Stimulated activated CD4-positive, alpha-beta T cell treated with anti-CD3 and anti-CD28 coated beads, Interleukin-15, amount 100 ng/mL, for 24 hours (primary cell): Measurements from ENCODE around the gene ATP5F1E.

ENCODE experiments used
- DNase-seq: peaks from one replicate; pipeline ENCODE4 v3.0.0-alpha.2; 2020

Gene ATP5F1E

DNA sequence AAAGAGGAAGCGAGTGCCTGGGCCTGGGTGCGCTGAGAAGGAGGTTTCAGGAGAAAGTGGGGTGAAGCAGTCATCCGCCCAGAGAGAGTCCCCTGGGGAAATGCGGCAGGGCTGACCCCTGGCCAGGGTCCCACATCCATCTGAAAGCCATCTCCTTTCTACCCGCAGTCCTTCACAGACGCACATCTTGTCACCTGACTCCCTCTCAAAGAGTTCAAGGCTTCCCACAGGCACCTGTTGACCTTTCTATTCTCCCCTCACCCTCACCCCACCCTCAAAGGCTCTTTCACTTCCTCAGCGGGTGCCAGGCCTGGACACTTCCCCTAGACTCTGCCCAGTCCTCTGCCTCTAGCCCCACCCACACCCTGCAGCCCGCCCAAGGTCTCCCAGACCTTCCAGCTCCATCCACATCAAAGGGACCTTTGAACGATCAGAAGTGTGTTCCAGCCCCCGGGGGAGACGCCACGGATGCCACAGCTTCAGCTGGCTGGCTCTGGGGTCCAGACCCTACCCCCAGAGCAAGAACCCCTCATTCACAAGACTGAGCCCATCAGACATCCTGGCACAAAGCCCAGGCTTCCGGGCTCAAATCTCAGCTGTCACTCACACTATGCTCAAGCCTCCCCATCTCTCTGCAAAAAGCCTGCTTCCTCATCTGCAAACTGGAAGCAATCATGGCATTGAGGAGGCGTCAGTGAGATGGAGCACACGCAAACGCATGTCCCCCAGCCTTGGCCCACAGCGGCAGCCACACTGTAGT, 27.2 kb downstream of the ATP5F1E start:
- DNase-seq = peak; percentile 46

DNA sequence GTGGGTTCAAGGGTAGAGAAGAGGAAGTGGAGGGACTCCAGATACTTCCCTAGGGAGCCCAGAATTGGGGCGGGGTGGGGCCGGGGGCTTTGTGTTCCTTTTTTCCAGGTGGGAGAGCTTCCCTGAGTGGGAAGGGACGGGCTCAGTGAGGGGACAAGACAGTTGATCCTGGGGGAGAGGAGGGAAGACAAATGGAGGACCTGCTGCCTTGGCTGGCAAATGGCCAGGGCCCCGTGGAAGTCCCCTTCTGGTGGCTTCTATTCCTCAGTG, 27.7 kb downstream of the ATP5F1E start:
- DNase-seq = peak; percentile 57

DNA sequence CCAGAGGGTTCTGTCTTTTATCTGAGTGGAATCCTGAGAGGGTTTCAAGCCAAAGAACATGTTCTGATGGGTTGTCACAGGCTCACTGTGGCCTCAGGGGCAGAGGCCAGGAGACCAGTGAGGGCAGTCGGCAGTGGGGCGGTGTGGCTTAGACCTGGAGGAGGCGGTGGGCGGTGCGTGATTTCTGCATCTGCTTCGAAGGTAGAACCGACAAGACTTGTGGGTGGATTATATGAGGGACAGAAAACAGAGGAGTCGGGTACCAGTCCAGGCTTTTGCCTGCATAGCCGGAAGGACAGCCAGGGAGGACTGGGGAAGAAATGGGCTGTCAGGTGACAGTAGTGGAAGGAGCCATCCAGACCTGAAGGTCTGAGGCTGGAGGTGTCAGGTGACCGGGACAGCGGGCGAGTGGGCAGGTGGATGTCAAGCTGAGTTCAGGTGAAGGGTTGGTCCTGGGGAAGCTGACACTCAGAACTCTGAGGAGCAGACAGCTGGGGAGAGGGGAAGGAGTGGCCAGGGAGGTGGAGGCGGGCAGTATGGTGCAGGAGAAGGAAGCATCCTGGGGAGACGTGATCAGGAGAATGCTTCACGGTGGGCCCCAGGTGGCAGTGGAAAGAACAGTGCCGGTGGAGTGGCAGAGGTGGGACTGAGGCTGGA, 28.2 kb downstream of the ATP5F1E start:
- no peak for DNase-seq

DNA sequence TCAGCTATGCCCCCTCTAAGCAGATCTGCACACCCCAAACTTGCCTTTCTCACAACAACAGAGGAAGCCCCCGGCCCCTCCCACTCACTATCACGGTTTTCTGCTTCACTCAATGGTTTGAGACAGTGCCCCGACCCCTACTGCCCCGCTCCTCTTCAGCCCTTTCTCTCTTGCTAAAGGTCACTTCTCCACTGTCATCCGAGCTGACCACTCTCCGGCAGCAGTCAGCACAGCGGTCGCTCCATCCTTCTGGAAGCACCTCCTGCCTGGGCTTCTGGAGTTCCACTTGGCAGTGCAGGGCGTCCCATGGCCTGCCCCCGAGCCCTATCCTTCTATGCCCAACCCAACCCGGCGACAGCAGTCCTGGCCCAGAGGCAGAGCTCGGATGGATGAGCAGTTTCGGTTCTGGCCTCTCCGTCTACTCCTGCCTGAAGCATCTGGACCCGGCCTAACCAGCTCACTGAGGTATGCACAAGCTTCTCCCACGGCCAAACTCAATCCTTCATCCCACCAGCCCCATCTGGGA, 29.2 kb downstream of the ATP5F1E start:
- DNase-seq = no peak

DNA sequence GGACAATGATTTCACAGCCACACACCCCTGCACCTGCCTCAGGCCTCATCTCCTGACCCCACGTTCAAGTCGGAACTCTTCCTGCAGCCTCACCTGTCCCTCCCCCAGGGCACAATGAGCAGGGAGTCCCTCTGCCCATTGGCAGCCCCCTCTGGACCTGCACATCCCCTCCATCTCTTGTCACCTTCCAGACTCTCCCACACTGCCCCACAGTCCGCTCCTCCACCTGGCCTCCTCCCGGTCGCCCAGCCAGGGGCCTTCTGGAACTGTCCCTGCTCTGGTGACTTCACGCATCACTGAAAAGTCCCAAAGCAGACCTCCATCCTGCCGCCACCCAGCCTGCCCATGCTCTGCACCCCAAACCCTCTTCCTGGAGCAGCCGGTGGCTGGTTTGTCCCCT, 29.7 kb downstream of the ATP5F1E start:
- no peak for DNase-seq

DNA sequence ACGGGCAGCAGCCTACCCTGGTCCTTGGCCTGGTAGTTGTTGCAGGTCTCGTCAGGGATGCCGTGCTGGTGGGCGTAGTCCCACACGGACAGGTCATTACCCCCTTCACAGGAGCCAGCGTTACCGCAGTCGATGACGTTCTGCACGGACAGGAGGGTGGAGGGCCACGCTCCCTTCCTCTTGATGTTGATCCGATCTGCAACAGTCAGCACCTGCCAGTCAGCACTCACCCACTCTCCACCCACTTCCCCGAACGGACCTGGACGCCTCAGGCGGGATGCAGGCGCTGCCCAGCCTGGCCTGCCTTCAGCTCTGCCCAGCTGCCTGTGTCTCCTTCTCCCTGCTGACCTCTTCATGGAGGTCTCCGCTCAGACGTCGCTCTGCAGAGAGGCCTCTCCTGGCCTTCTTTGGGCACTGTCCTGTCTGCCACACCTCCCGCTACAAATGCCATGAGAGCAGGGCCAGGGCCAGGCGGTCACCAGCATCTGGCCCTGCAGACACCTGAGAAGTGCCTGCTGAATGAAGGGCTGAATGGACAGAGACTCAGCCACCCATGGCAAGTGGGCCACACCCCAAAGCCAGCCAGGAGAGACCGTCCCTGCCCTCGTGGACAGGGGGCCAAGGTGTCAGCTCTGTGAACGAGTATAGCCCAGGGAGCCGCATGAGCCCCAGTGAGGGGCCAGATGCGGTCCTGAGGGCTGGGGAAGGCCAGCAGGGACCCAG, 30.5 kb downstream of the ATP5F1E start:
- DNase-seq = no peak

DNA sequence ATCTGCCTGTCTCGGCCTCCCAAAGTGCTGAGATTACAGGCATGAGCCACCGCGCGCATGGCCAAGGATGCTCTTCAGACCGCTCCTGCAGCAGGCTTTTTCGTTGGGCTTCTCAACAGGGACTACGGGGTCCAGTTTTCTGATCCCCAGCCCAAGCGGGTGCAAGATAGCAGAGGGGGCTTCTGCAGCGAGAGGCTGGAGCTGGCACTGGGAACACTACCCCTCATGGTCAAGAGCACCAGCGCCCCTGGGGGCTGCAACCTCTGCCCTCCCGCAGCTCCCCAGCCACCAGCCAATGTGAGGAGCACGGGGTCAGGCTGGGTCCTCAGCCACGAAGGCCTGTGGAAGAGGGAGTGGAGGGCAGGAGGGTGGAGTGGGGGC, 31.1 kb downstream of the ATP5F1E start:
- no peak for DNase-seq

DNA sequence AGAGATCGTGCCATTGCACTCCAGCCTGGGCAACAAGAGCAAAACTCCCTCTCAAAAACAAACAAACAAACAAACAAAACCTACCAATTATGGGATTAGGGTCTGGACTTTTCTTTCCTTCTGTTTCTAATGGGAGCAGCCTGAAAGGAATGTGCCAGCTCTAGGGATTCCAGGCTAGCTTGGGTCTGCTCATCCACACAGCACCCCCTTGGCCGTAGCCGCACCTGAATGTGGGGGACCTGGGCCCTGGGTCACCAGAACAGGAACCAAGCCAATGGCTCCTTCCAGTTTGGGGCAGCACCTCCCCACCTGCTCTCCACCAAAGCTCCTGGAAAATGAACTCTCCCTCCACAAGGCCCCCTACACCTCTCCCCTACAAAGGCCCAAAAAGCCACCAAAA, 31.8 kb downstream of the ATP5F1E start:
- DNase-seq = no peak

DNA sequence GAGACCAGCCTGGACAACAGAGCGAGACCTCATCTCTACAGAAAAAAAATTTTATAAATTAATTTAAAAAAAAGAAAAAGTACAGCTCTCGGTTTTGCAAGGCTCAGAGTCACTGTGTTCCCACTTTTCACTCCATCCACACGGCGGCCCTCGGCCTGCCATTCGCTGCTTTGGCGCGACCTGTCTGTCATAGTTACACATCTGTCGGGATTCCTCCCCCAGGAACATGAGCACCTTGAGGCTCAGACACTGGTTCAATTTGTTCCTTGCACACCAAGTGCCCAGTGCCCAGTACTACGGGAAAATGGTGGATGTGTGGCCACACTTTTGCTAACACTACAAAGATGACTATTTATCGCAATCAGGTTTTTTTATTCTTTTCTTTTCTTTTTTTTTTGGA, 33.5 kb downstream of the ATP5F1E start:
- DNase-seq = no peak

DNA sequence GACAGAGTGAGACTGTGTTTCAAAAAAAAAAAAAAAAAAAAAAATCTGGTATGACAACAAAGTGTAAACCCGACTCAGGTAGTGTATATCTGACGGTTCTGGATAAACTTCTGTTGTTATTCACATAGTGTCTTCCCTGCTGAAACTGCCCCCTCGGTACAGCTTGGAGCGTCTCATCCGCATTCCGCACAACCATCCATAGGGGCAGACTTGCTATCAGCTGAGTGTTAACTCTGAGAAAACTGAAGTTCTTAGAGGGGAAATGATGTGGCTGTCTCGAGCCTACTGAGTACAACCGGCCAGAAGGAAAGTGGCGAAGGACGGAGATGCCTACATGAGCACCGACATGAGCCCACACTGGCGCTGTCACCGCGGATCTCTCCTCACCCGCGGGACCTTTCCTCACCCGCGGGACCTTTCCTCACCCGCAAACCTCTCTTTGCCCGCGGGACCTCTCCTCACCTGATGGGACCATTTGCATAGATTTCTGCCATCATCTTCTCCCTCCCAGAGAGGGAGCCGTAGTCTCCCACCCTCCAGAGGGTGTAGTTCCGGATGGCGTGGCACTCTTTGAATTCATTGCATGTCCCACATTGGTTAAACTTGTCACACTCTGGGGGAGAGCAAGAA, 34.9 kb downstream of the ATP5F1E start:
- DNase-seq = no peak

DNA sequence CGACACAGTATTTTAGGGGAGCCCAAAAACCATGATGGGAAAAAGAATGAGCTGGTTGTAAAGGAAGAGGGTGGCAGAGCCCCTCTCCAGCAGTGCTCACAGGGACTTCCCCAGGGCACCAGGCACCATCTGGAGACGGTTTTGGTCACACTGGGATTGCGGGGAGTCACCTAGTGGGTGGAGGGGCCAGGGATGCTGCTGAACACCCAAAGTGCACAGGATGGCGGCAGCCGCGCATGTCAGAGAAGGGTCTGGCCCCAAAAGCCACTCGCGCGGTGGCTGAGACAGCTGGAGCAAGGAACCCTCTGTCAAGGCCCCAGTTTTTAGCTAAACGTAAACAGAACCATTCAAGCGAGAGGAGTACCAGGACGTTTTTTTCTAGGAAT, 35.9 kb downstream of the ATP5F1E start:
- no peak for DNase-seq

DNA sequence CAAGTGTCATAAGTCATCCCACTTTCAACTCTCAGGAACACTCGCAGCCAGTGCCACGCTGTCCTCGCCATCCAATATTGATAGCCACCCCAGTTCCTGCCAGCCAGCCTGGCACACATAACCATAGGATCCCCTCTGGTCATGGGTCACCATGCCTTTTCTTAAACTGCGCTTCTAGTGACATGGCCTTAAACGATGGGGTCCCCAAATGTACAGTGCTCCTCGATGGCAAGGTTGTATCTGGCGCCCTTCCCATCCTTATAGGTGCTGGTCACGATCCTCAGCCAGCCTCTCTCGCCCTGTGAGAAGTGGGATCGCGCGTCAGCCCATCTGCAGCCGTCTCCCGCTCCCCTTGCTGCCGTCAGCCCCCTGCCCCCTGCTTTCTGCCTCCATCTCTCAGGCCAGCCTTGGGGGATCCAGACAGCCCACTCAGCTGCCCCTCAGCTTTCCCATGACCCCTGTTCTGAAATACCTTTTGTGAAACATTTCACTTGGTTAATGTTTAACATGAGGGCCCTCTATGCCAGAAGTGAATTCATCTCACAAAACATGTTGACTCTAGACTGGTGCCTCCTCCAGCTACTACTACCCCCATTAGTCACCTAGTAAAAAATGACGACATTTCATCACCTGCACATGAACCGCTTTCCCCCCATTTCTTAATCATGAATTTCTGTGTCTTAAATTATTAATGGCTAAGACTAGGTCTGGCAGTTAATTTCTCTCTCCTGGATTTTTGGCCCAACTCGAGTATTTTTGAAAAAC, 36.5 kb downstream of the ATP5F1E start:
- DNase-seq = no peak

DNA sequence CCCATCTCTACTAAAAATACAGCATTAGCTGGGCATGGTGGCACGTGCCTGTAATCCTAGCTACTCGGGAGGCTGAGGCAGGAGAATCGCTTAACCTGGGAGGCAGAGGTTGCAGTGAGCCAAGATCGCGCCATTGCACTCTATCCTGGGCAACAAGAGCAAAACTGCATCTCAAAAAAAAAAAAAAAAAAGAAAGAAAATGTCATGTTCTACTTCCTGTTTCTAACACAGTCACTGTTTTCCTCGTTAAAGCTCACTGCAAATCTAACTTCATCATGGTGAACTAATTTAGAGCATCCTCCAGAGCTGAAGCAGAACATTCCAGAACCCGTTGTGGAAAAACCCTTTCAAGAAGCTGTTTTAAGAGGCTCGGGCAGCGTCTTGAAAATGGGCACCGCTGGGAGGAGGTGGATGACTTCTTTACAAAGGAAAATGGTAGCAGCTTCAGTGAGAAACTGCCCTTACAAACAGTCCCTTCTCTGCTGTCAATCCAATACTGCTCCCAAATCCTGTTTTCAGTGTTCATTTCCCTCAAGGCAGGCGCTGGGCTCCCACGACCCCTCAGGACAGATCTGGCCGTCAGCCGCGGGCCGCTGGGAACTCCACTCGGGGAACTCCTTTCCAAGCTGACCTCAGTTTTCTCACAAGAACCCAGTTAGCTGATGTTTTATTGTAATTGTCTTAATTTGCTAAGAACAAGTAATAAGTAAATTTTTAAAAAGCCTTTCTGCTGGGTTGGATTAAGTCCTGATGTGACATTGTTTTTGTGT, 37.6 kb downstream of the ATP5F1E start:
- DNase-seq = no peak

DNA sequence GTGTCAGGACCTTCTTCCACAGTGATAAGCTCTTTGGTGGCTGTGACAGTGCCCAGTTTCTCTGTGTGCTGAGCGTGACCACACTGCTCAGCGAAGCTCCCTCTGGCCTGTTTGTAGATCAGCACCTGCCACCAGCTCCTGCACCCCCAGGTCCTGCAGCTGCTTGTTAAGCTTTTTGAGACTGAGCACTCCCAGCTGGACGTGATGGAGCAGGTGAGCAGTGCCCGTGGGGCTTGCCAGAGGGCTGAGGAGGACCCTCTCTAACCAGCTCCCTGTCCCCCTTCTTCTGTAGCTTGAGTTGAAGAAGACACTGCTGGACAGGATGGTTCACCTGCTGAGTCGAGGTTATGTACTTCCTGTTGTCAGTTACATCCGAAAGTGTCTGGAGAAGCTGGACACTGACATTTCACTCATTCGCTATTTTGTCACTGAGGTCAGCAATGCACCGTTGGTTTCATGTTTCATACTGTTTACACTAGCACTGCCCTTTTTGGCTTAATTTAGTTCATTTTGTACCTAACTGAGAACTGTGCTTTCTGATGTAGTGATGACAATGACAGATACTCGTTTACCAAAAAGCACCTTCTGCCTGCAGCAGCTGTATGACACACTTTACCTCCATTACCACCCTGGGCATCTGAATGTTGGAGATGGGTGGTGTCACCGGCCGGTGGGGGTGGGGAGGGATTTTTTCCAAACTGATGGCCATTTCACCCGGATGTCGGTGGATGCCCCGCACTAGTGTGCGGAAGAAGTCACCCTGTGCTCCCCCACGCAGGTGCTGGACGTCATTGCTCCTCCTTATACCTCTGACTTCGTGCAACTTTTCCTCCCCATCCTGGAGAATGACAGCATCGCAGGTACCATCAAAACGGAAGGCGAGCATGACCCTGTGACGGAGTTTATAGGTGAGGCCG, 38.5 kb downstream of the ATP5F1E start:
- DNase-seq = no peak

DNA sequence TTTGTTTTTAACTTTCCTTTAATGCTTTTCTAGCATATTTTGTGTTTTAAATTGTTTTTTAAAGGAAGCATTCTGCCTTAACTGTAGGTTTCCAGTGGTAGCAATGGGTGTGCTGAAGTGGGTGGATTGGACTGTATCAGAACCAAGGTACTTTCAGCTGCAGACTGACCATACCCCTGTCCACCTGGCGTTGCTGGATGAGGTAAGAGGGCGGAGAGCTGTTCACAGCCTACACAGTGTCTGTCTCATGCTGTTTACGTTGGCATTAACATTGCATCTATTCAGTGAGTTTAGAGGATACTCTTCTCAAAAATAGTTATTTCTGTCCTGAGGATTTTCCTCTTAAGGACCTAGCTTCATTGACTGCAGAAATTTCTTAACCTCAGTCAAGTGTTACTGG, 39.2 kb downstream of the ATP5F1E start:
- no peak for DNase-seq

DNA sequence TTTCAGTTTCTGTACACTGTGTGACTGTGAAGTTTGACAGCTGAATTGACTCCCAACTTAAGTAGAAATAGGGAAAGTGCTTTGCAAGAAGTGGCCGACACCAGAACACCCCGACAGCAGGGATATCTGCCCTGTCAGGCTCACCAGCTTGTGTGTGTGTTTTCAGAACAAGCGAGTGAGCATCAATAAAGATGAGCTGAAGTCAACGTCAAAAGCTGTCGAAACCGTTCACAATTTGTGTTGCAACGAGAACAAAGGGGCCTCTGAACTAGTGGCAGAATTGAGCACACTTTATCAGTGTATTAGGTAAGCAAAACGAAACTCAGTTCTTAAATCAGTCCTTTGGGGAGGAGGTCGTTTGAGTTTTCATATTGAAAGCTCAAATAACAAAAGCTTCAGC, 40.4 kb downstream of the ATP5F1E start:
- no peak for DNase-seq

DNA sequence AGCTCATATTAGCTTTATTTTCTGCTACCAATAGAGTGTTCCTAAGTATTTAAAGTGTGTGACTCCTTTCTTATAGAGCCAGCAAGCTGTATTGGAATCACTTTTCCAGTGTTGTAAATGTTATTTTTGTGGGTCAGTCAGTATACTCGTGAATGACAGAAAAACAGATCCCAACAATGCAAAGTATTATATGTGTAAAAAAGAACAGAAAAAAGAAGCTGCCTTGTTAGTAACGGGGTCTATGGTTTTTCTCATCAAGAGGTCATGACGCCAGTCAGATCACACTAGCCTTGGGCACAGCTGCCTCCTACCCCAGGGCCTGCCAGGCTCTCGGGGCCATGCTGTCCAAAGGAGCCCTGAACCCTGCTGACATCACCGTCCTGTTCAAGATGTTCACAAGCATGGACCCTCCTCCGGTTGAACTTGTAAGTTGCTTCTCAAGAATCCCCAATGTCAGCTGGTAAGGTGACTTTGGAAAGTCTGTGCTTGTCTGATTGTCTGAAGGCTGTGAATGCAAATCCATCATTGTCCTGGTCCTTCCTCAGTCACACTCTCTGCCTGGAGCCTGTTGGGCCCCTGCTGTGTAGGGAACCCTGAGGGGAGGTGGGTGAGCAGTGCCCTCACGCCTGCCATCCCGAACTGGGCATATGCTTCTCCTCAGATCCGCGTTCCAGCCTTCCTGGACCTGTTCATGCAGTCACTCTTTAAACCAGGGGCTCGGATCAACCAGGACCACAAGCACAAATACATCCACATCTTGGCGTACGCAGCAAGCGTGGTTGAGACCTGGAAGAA, 41.3 kb downstream of the ATP5F1E start:
- no peak for DNase-seq

DNA sequence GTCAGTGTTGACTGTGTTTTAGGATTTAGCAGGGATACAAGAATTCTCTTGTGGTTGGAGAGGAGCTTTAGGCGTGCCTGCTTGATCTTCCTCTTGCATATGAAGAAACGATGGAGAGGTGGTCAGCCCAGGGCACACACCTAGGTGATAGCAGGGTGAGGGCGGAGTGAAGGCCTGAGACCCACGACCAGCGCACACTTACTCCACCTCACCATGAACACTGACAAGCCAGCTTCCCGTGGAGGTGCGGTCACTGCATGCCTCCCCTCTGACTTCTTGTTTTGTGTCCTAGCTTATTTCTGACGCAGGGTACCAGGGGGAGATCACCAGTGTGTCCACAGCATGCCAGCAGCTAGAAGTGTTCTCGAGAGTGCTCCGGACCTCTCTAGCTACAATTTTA, 42.9 kb downstream of the ATP5F1E start:
- DNase-seq = no peak

DNA sequence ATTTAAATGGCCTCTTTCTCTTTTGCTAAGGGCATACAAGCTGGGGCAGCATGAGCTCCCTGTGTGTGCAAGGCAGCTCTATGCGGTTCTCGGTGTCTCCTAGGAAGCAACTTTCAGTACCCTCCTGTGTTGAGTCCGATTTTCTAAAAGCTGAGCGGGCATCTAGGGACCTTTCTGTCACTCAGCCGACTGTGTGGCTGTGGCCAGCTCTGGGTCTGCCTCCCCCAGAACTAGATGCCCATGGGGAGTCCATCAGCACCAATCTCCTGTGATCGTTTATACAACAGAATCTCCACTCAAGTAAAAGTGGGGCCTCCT, 43.6 kb downstream of the ATP5F1E start:
- no peak for DNase-seq

DNA sequence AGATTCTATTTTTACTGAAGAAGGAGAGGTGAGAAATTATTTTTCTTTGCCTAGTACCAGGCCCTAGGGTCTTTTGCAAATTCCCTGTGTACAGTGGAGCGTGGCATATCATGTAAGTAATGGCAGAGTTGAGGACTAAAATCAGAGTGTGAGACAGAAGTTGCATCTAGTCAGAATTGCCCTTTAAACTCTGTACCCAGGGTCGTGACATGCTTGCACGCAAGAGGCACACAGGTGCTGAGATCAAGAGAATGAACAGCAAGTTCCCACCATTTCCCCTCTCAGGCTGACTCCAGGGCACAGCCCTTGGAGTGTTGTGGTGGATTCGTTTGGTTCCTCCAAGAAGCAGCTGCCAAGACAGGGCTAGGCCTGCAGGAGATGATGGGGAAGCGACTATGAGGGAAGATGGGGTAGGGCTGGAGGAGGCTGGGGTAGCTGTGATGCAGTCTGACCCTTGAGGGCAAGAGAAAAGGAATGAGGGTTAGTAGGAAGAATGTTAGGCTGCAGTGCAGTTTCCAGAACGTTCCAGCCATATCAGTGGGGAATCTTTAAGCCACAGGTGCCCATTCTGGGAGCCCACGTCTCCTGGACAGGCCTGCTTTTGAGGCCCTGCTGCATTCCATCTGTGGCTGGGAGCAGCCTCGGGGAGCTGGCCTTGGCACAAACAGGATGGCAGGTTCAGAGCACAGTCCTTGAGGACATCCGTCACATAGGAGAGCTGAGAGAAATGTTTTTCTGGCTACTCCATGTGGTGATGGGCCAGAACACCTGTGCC, 44.2 kb downstream of the ATP5F1E start:
- DNase-seq = no peak
